ENCODE data around the gene SGMS1.

DNA sequence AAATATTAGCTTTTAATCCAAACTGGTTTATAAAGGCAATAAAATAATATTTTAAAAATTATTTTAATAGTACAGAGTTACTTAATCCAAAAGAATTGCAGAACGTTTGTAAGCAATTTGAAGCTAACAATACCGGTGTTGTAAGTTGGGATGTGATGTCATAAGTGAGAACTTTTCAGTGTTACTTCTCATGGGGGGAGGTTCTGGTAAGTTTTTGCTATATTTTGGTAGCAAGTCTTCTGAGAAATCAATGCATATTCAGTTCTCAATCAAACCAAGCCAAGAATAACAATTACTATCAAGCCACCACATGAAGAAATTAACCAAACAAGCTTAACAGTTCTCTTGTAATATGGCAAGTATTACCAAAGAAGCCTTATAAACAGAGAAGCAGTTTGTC lies 225.4 kb downstream of the SGMS1 start:
- TF ChIP-seq, protein P1, sequence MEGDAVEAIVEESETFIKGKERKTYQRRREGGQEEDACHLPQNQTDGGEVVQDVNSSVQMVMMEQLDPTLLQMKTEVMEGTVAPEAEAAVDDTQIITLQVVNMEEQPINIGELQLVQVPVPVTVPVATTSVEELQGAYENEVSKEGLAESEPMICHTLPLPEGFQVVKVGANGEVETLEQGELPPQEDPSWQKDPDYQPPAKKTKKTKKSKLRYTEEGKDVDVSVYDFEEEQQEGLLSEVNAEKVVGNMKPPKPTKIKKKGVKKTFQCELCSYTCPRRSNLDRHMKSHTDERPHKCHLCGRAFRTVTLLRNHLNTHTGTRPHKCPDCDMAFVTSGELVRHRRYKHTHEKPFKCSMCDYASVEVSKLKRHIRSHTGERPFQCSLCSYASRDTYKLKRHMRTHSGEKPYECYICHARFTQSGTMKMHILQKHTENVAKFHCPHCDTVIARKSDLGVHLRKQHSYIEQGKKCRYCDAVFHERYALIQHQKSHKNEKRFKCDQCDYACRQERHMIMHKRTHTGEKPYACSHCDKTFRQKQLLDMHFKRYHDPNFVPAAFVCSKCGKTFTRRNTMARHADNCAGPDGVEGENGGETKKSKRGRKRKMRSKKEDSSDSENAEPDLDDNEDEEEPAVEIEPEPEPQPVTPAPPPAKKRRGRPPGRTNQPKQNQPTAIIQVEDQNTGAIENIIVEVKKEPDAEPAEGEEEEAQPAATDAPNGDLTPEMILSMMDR (IDR thresholded peaks at IDR 0.05), result no peak
- no peak for TF ChIP-seq POLR2A (IDR thresholded peaks at IDR 0.05)
- no peak for TF ChIP-seq EP300 (IDR thresholded peaks at IDR 0.05)
